NCI-H345 treated with DMSO at 0.1 percent for 48 hours (cell line): ENCODE results near the gene CDC42SE2.

Experiments used
- DNase-seq: peaks from one replicate; lab custom pipeline; 2025; ENCODE audit not compliant: unreplicated experiment; lab: John Stamatoyannopoulos, UW

CDC42SE2 gene

GRCh38 chr5:131431794-131432193, 167.9 kb downstream of the CDC42SE2 start:
- DNase-seq, result no peak

- no peak for DNase-seq
Measured at GRCh38 chr5:131433109-131433508, 169.3 kb downstream of the CDC42SE2 start.

- DNase-seq, result no peak
Measured at GRCh38 chr5:131436081-131436480, 172.2 kb downstream of the CDC42SE2 start.

- no peak for DNase-seq
Measured at GRCh38 chr5:131441184-131441583, 177.3 kb downstream of the CDC42SE2 start.
